ENCODE measurements around the gene PSME1.

PSME1 gene

GRCh38 chr14:24144451-24144850, 8.5 kb downstream of the PSME1 start:
- no peaks in the 10 kb centered on the region for H4K20me1 ChIP-seq (ENCODE audit: insufficient read depth)
- peaks cover 18% of the 10 kb centered on the region for H3K4me1 ChIP-seq (ENCODE audit: low read depth, poor library complexity, severe bottlenecking)
- H3K36me3 ChIP-seq (ENCODE audit: insufficient read depth) = no peaks in the 10 kb centered on the region
- H3K9ac ChIP-seq = no peak overlapping the region
- H3K4me3 ChIP-seq (IDR thresholded peaks at IDR 0.05; ENCODE audit: insufficient read depth, low read depth, low read length) = no peak overlapping the region
- no peak overlapping the region for H3K27ac ChIP-seq
- H3K27me3 ChIP-seq (ENCODE audit: insufficient read depth, low read depth) = no peaks in the 10 kb centered on the region
- H3K4me2 ChIP-seq = no peak overlapping the region
- H2AFZ ChIP-seq (ENCODE audit: low read depth) = no peak overlapping the region
- no peak for TF ChIP-seq CTCF (conservative IDR thresholded peaks at IDR 0.05; ENCODE audit: low read depth, low read length)
- peaks cover 22% of the 10 kb centered on the region; the same call in 1 of the 2 replicates for H3K79me2 ChIP-seq (ENCODE audit: insufficient read depth, low read depth)

GRCh38 chr14:24145219-24145618, 9.2 kb downstream of the PSME1 start:
- TF ChIP-seq CTCF (conservative IDR thresholded peaks at IDR 0.05; ENCODE audit: low read depth, low read length) = no peak
- no peaks in the 10 kb centered on the region for H3K36me3 ChIP-seq (ENCODE audit: insufficient read depth)

GRCh38 chr14:24145690-24146452, 9.9 kb downstream of the PSME1 start:
- Histone ChIP-seq H3K79me2 (ENCODE audit: insufficient read depth, low read depth) (peaks cover 19% of the 10 kb centered on the region; the same call in 1 of the 2 replicates), H2AFZ (ENCODE audit: low read depth) (no peak overlapping the region)

More at GRCh38 chr14:24145219-24145618, 9.2 kb downstream of the PSME1 start:
- Histone ChIP-seq H3K4me1 (ENCODE audit: low read depth, poor library complexity, severe bottlenecking) (peaks cover 13% of the 10 kb centered on the region), H3K27ac (no peak overlapping the region; the same call in 1 of the 2 replicates), H3K9ac (no peak overlapping the region; the same call in 1 of the 2 replicates), H4K20me1 (ENCODE audit: insufficient read depth) (no peaks in the 10 kb centered on the region), H2AFZ (ENCODE audit: low read depth) (no peak overlapping the region), H3K79me2 (ENCODE audit: insufficient read depth, low read depth) (peaks cover 19% of the 10 kb centered on the region; the same call in 1 of the 2 replicates), H3K27me3 (ENCODE audit: insufficient read depth, low read depth) (no peaks in the 10 kb centered on the region), H3K4me2 (peak overlapping the region; percentile 80), H3K4me3 (IDR thresholded peaks at IDR 0.05; ENCODE audit: insufficient read depth, low read depth, low read length) (no peak overlapping the region)

GRCh38 chr14:24146453-24146977, 10.5 kb downstream of the PSME1 start, which contains the start of gene PSME2:
Gene PSME2, minus strand, starts transcription at chr14:24146610. Its CDS starts 29 bp downstream, at chr14:24146581.
- Histone ChIP-seq H3K9ac (peak within 1 kb of the TSS; percentile 49; the same call in 1 of the 2 replicates), H3K27ac (peak within 1 kb of the TSS; percentile 46; the same call in 1 of the 2 replicates), H3K4me3 (IDR thresholded peaks at IDR 0.05; ENCODE audit: insufficient read depth, low read depth, low read length) (peak within 1 kb of the TSS; percentile 34), H3K4me1 (ENCODE audit: low read depth, poor library complexity, severe bottlenecking) (peaks cover 13% of the 10 kb centered on the region), H4K20me1 (ENCODE audit: insufficient read depth) (no peaks in the 10 kb centered on the region), H3K79me2 (ENCODE audit: insufficient read depth, low read depth) (peaks cover 19% of the 10 kb centered on the region; the same call in 1 of the 2 replicates), H3K36me3 (ENCODE audit: insufficient read depth) (no peaks in the 10 kb centered on the region), H3K4me2 (peak within 1 kb of the TSS; percentile 80), H2AFZ (ENCODE audit: low read depth) (peak within 1 kb of the TSS; percentile 59; the same call in 1 of the 2 replicates), H3K27me3 (ENCODE audit: insufficient read depth, low read depth) (no peaks in the 10 kb centered on the region)
- no peak for TF ChIP-seq CTCF (conservative IDR thresholded peaks at IDR 0.05; ENCODE audit: low read depth, low read length)

More at GRCh38 chr14:24145690-24146452, 9.9 kb downstream of the PSME1 start:
- Histone ChIP-seq H3K9ac (peak overlapping the region; percentile 49; the same call in 1 of the 2 replicates), H3K27ac (peak overlapping the region; percentile 46; the same call in 1 of the 2 replicates), H3K36me3 (ENCODE audit: insufficient read depth) (no peaks in the 10 kb centered on the region), H3K4me2 (peak overlapping the region; percentile 80), H3K4me1 (ENCODE audit: low read depth, poor library complexity, severe bottlenecking) (peaks cover 13% of the 10 kb centered on the region), H3K4me3 (IDR thresholded peaks at IDR 0.05; ENCODE audit: insufficient read depth, low read depth, low read length) (peak overlapping the region; percentile 34), H4K20me1 (ENCODE audit: insufficient read depth) (no peaks in the 10 kb centered on the region), H3K27me3 (ENCODE audit: insufficient read depth, low read depth) (no peaks in the 10 kb centered on the region)
- TF ChIP-seq CTCF (conservative IDR thresholded peaks at IDR 0.05; ENCODE audit: low read depth, low read length) = no peak
